Measurements from ENCODE around the gene GAB2.

The GAB2 gene

DNA sequence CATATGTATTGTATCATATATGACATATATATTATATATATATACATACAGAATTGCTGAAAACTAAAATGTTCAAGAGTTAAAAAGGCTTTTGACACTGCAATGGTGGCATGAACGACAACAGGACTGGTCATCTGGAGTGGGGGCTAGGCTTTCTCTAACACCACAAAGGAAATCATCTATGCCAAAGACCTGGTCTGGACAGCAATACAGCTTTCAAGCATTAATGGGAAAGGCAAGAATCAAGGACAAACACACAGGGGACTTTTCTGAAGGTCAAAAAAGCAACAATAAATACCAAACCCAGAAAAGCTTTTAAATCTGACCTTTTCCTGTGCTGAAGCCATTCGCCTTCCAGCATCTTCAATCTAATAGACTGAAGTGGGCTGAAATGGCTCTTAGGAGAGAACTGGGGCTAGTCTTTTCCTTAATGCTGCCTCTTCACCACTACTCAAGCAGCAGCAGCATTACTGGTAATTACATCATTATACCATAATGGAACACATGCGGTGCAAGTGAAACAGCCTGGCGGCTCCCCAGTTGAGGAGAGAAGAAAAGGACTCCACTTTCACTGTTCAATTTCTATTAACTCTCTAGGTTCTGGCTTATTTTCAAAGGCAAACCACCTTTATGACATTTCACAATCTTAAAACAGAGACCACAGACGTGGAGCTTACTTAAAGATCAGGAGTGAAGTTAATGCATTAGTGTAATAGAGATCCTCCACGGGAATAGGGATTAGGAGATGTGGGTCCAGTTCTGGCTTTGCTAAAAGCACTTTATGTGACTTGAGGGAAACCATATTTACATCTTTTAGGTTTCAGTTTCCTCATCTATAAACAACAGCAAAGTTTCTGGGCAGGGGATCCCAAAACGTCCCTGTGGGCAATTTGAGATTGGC lies 63.0 kb downstream of the GAB2 start:
- no peaks in the 10 kb centered on the region for H3K9me3 ChIP-seq (ENCODE audit: control insufficient read depth, insufficient read depth, low read length)
- peaks cover 2% of the 10 kb centered on the region; the same call in 1 of the 2 replicates for H3K4me1 ChIP-seq (ENCODE audit: control insufficient read depth, insufficient read depth, low read length)
- DNase-seq (ENCODE audit: low read depth, low spot score), result no peak
- H3K36me3 ChIP-seq (ENCODE audit: control insufficient read depth, insufficient read depth, low read length), result no peaks in the 10 kb centered on the region
- WGBS (ENCODE audit: insufficient coverage, insufficient read length), result no CpG with 5 or more reads among the region's 7 CpGs
- H3K27ac ChIP-seq (ENCODE audit: low read length), result no peak overlapping the region
- H3K4me3 ChIP-seq (ENCODE audit: low read length), result no peak overlapping the region
- H3K27me3 ChIP-seq (ENCODE audit: control insufficient read depth, insufficient read depth, low read length), result no peaks in the 10 kb centered on the region

GRCh38 chr11:78351979-78352841 lies 65.4 kb downstream of the GAB2 start:
- H3K4me3 ChIP-seq (ENCODE audit: low read length), result no peak overlapping the region
- H3K36me3 ChIP-seq (ENCODE audit: control insufficient read depth, insufficient read depth, low read length), result no peaks in the 10 kb centered on the region
- WGBS (ENCODE audit: insufficient coverage, insufficient read length), result no CpG with 5 or more reads among the region's 14 CpGs
- no peak overlapping the region for H3K27ac ChIP-seq (ENCODE audit: low read length)
- peaks cover 2% of the 10 kb centered on the region; the same call in 1 of the 2 replicates for H3K4me1 ChIP-seq (ENCODE audit: control insufficient read depth, insufficient read depth, low read length)
- H3K9me3 ChIP-seq (ENCODE audit: control insufficient read depth, insufficient read depth, low read length), result no peaks in the 10 kb centered on the region
- no peaks in the 10 kb centered on the region for H3K27me3 ChIP-seq (ENCODE audit: control insufficient read depth, insufficient read depth, low read length)
- DNase-seq (ENCODE audit: low read depth, low spot score), result no peak

GRCh38 chr11:78351193-78351592 lies 66.4 kb downstream of the GAB2 start:
- WGBS (ENCODE audit: insufficient coverage, insufficient read length), result no CpG with 5 or more reads among the region's 3 CpGs
- Histone ChIP-seq H3K4me3 (ENCODE audit: low read length) (no peak overlapping the region), H3K36me3 (ENCODE audit: control insufficient read depth, insufficient read depth, low read length) (no peaks in the 10 kb centered on the region), H3K27me3 (ENCODE audit: control insufficient read depth, insufficient read depth, low read length) (no peaks in the 10 kb centered on the region), H3K4me1 (ENCODE audit: control insufficient read depth, insufficient read depth, low read length) (peaks cover 2% of the 10 kb centered on the region; the same call in 1 of the 2 replicates), H3K9me3 (ENCODE audit: control insufficient read depth, insufficient read depth, low read length) (no peaks in the 10 kb centered on the region), H3K27ac (ENCODE audit: low read length) (no peak overlapping the region)
- no peak for DNase-seq (ENCODE audit: low read depth, low spot score)

GRCh38 chr11:78350646-78351165 lies 66.9 kb downstream of the GAB2 start:
- no peak overlapping the region for H3K27ac ChIP-seq (ENCODE audit: low read length)
- H3K36me3 ChIP-seq (ENCODE audit: control insufficient read depth, insufficient read depth, low read length), result no peaks in the 10 kb centered on the region
- no peaks in the 10 kb centered on the region for H3K9me3 ChIP-seq (ENCODE audit: control insufficient read depth, insufficient read depth, low read length)
- no peak overlapping the region for H3K4me3 ChIP-seq (ENCODE audit: low read length)
- DNase-seq (ENCODE audit: low read depth, low spot score), result no peak
- no CpG with 5 or more reads among the region's 7 CpGs for WGBS (ENCODE audit: insufficient coverage, insufficient read length)
- no peaks in the 10 kb centered on the region for H3K27me3 ChIP-seq (ENCODE audit: control insufficient read depth, insufficient read depth, low read length)
- peaks cover 2% of the 10 kb centered on the region; the same call in 1 of the 2 replicates for H3K4me1 ChIP-seq (ENCODE audit: control insufficient read depth, insufficient read depth, low read length)

GRCh38 chr11:78350091-78350645 lies 67.5 kb downstream of the GAB2 start:
- DNase-seq (ENCODE audit: low read depth, low spot score), result no peak
- Histone ChIP-seq H3K4me3 (ENCODE audit: low read length) (no peak overlapping the region), H3K4me1 (ENCODE audit: control insufficient read depth, insufficient read depth, low read length) (peaks cover 2% of the 10 kb centered on the region; the same call in 1 of the 2 replicates), H3K27ac (ENCODE audit: low read length) (no peak overlapping the region), H3K27me3 (ENCODE audit: control insufficient read depth, insufficient read depth, low read length) (no peaks in the 10 kb centered on the region), H3K9me3 (ENCODE audit: control insufficient read depth, insufficient read depth, low read length) (no peaks in the 10 kb centered on the region), H3K36me3 (ENCODE audit: control insufficient read depth, insufficient read depth, low read length) (no peaks in the 10 kb centered on the region)
- no CpG with 5 or more reads among the region's 6 CpGs for WGBS (ENCODE audit: insufficient coverage, insufficient read length)

DNA sequence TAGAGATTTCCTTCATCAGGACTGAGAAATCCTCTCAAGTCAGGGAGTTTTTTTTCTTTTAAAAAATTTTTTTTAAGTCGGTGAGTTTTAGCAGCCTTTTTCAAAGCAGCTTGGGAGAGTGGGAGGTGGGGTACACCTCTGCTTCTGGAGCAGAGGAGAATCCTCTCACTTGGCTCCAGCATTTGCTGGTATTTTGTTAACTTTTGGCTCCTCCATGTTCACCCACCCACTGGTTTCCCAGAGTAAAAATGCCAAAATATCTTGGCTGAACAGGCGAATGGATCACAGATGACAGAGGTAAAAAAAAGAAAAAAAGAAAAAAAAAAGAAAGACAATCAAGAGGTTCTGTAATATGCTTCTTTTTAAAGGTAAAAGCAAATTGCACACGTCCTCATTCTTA lies 68.0 kb downstream of the GAB2 start:
- Histone ChIP-seq H3K4me3 (ENCODE audit: low read length) (no peak overlapping the region), H3K36me3 (ENCODE audit: control insufficient read depth, insufficient read depth, low read length) (no peaks in the 10 kb centered on the region), H3K27ac (ENCODE audit: low read length) (no peak overlapping the region), H3K4me1 (ENCODE audit: control insufficient read depth, insufficient read depth, low read length) (peaks cover 2% of the 10 kb centered on the region; the same call in 1 of the 2 replicates), H3K9me3 (ENCODE audit: control insufficient read depth, insufficient read depth, low read length) (no peaks in the 10 kb centered on the region), H3K27me3 (ENCODE audit: control insufficient read depth, insufficient read depth, low read length) (no peaks in the 10 kb centered on the region)
- WGBS (ENCODE audit: insufficient coverage, insufficient read length), result no CpG with 5 or more reads among the region's 3 CpGs
- DNase-seq (ENCODE audit: low read depth, low spot score), result no peak

DNA sequence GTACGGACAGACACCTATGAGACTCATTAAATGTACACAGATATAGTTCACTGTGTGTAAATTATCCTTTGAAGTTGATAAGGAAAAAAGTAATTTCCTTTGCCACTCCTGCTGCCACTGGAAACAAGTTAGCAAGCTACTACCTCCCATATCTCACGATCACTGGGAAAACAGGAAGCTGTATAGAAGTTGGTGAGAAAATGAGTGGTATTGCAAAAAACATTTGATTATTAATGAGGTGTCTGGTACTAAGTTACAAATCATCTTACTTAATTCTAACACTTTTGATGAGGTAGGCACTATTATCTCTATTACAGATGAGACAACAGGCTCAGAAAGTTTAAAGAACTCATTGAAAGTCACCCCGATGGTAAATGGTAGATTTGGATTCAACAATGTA lies 68.5 kb downstream of the GAB2 start:
- H3K36me3 ChIP-seq (ENCODE audit: control insufficient read depth, insufficient read depth, low read length), result no peaks in the 10 kb centered on the region
- H3K27ac ChIP-seq (ENCODE audit: low read length), result no peak overlapping the region
- DNase-seq (ENCODE audit: low read depth, low spot score), result no peak
- no peaks in the 10 kb centered on the region for H3K27me3 ChIP-seq (ENCODE audit: control insufficient read depth, insufficient read depth, low read length)
- no CpG with 5 or more reads among the region's 3 CpGs for WGBS (ENCODE audit: insufficient coverage, insufficient read length)
- H3K4me3 ChIP-seq (ENCODE audit: low read length), result no peak overlapping the region
- peaks cover 2% of the 10 kb centered on the region; the same call in 1 of the 2 replicates for H3K4me1 ChIP-seq (ENCODE audit: control insufficient read depth, insufficient read depth, low read length)
- H3K9me3 ChIP-seq (ENCODE audit: control insufficient read depth, insufficient read depth, low read length), result no peaks in the 10 kb centered on the region

GRCh38 chr11:78347956-78348355 lies 69.7 kb downstream of the GAB2 start:
- Histone ChIP-seq H3K4me3 (ENCODE audit: low read length) (no peak overlapping the region), H3K27ac (ENCODE audit: low read length) (no peak overlapping the region), H3K36me3 (ENCODE audit: control insufficient read depth, insufficient read depth, low read length) (no peaks in the 10 kb centered on the region), H3K27me3 (ENCODE audit: control insufficient read depth, insufficient read depth, low read length) (no peaks in the 10 kb centered on the region), H3K9me3 (ENCODE audit: control insufficient read depth, insufficient read depth, low read length) (no peaks in the 10 kb centered on the region), H3K4me1 (ENCODE audit: control insufficient read depth, insufficient read depth, low read length) (peaks cover 2% of the 10 kb centered on the region; the same call in 1 of the 2 replicates)
- DNase-seq (ENCODE audit: low read depth, low spot score), result no peak

GRCh38 chr11:78346799-78347198 lies 70.8 kb downstream of the GAB2 start:
- WGBS (ENCODE audit: insufficient coverage, insufficient read length), result no CpG with 5 or more reads among the region's 1 CpG
- H3K36me3 ChIP-seq (ENCODE audit: control insufficient read depth, insufficient read depth, low read length), result no peaks in the 10 kb centered on the region
- H3K9me3 ChIP-seq (ENCODE audit: control insufficient read depth, insufficient read depth, low read length), result no peaks in the 10 kb centered on the region
- H3K4me3 ChIP-seq (ENCODE audit: low read length), result no peak overlapping the region
- H3K4me1 ChIP-seq (ENCODE audit: control insufficient read depth, insufficient read depth, low read length), result peaks cover 2% of the 10 kb centered on the region; the same call in 1 of the 2 replicates
- no peaks in the 10 kb centered on the region for H3K27me3 ChIP-seq (ENCODE audit: control insufficient read depth, insufficient read depth, low read length)
- DNase-seq (ENCODE audit: low read depth, low spot score), result no peak
- no peak overlapping the region for H3K27ac ChIP-seq (ENCODE audit: low read length)

GRCh38 chr11:78345450-78345849 lies 72.2 kb downstream of the GAB2 start:
- Histone ChIP-seq H3K36me3 (ENCODE audit: control insufficient read depth, insufficient read depth, low read length) (no peaks in the 10 kb centered on the region), H3K27me3 (ENCODE audit: control insufficient read depth, insufficient read depth, low read length) (no peaks in the 10 kb centered on the region), H3K9me3 (ENCODE audit: control insufficient read depth, insufficient read depth, low read length) (no peaks in the 10 kb centered on the region), H3K4me3 (ENCODE audit: low read length) (no peak overlapping the region), H3K4me1 (ENCODE audit: control insufficient read depth, insufficient read depth, low read length) (no peaks in the 10 kb centered on the region), H3K27ac (ENCODE audit: low read length) (no peak overlapping the region)
- WGBS (ENCODE audit: insufficient coverage, insufficient read length), result no CpG with 5 or more reads among the region's 3 CpGs
- DNase-seq (ENCODE audit: low read depth, low spot score), result no peak

Measured in iPS DF 6.9 (cell line).